ENCODE results near the gene CLTA. TPM values are rescaled to one million over a fixed set of nuclear protein-coding genes. Genes with fewer than 3 reads are reported as not detected.

The CLTA gene
- total and polyA plus RNA-seq, 2 of the 8 experiments (the other 6 are each of a cell fraction or from before 2014, with no cell fraction given) = 137 to 236 TPM

GRCh38 chr9:36187414-36187813 lies 3.3 kb upstream of the CLTA start (continued):
- TF ChIP-seq CHD7 (IDR thresholded peaks at IDR 0.05; ENCODE audit: insufficient replicate concordance, low read length) (no peak), KDM1A (IDR thresholded peaks at IDR 0.05; ENCODE audit: borderline replicate concordance, low read length) (no peak), CHD1 (IDR thresholded peaks at IDR 0.05; ENCODE audit: low read depth, low read length) (no peak), TBP (IDR thresholded peaks at IDR 0.05; ENCODE audit: low read depth, low read length) (no peak), SAP30 (IDR thresholded peaks at IDR 0.05; ENCODE audit: insufficient read depth, insufficient replicate concordance, low read length) (no peak), YY1 (IDR thresholded peaks at IDR 0.05; ENCODE audit: low read depth, low read length) (no peak), EZH2 (IDR thresholded peaks at IDR 0.05; ENCODE audit: low read depth, low read length, severe bottlenecking) (no peak), GABPA (IDR thresholded peaks at IDR 0.05; ENCODE audit: borderline replicate concordance, insufficient read depth, low read length) (no peak), GTF2F1 (IDR thresholded peaks at IDR 0.05; ENCODE audit: borderline replicate concordance, low read depth, low read length) (no peak), NRF1 (IDR thresholded peaks at IDR 0.05; ENCODE audit: low read depth, low read length) (no peak)

All from H1 (cell line).